ENCODE results near the gene YARS1.

The YARS1 gene

DNA sequence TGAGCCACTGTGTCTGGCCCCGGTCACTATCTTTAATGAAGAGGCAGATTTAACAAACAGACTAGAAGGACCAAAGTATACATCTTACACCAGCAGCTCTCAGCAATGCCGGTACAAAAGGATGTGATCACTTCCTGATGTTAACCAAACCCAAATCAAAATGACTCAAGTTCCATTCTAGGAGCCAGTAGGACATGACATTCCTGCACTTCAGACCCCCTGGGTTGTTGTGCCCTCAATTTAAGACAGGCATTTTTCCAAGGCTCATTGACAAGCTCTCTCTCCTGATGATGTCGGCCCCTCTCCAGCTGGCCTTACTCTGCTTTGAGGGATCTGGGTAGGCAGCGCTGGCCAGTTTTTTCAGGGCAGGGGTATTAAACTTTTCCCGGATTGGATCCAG lies 35.1 kb downstream of the YARS1 start:
- DNase-seq = peak in 5 of 58 donors; percentile 11 to 34 (median 13)

DNA sequence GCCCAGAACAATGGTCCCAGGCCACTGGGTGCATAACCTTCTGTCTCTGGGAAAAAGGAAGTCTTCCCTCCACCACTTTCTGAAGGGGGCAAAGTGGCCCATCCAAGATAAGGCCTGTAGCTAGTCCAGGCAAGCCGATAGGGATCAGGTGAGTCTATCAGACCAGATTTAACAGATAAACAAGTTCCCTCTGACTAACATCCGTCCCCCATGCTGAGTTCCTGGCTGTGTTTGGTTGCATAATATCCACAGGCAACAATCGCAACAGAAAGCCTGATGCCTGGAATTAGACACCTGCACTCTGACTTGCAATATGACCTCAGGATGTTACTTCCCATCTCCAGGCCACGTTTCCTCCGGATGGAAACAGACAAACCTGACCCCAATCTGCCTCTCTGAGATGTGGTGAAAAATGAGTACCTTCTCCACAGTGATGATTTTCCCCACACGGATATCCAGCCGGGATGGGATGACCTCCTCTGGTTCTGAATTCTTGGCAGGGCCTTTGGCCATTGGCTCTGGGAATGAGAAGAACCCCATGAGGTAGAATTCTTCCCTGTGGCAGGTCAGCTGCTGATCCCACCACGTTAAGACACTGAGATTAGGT lies 36.4 kb downstream of the YARS1 start:
- DNase-seq = no peak

DNA sequence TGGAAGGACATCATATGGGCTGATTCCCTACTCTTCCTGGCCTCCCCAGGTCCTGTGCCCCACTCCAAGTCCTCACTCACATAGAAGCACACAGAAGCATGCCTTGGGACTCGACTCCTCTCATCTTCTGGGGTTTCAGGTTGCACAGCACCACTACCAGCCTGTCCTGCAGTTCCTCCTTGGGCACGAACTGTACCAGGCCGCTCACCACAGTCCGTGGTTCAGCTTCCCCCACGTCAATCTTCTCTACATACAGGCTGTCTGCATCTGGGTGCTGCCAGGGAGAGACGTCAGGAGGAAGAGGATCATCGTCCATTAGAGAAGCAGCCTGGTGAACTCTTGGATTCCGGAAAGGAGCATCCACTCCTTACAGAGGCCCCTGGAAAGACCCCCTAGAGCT lies 37.2 kb downstream of the YARS1 start:
- no peak for DNase-seq

GRCh38 chr1:32779242-32779641 lies 37.9 kb downstream of the YARS1 start:
- DNase-seq = no peak

DNA sequence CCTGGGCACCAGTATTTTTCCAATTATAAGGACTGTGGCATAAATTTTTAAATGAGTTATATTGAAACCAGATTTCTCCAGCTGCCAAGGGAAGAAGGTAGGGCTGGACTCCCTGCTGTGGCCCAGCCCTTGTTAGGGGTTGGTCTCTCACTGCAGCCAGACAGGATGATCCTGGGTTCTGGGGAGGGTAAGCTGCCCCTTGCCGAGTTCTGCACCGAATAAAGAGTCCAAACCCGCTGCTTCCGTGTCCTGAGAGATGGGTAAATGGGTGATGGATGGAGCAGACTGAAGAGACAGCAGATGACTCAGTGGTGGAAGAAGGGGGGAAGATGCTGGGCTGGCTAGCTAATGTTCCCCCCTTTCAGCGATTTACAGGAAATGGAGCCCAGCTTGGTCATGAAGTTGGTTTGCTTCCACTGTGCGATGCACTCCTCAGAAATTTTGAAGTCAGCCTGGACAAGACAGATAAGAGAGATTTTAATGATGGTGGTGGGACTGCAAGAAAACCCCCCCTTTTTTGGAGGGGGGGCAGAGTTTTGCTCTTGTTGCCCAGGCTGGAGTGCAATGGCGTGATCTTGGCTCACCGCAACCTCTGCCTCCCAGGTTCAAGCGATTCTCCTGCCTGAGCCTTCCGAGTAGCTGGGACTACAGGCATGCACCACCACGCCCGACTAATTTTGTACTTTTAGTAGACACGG lies 41.4 kb downstream of the YARS1 start:
- no peak for DNase-seq

- DNase-seq = no peak
Measured at GRCh38 chr1:32774950-32775634, 42.1 kb downstream of the YARS1 start.

- DNase-seq = no peak
Measured at GRCh38 chr1:32774464-32774808, 42.7 kb downstream of the YARS1 start.

- DNase-seq = no peak
Measured at GRCh38 chr1:32773764-32774463, 43.2 kb downstream of the YARS1 start.

GRCh38 chr1:32773018-32773763 lies 44.0 kb downstream of the YARS1 start:
- DNase-seq = peak in 54 of 58 donors; percentile 10 to 82 (median 46)

DNA sequence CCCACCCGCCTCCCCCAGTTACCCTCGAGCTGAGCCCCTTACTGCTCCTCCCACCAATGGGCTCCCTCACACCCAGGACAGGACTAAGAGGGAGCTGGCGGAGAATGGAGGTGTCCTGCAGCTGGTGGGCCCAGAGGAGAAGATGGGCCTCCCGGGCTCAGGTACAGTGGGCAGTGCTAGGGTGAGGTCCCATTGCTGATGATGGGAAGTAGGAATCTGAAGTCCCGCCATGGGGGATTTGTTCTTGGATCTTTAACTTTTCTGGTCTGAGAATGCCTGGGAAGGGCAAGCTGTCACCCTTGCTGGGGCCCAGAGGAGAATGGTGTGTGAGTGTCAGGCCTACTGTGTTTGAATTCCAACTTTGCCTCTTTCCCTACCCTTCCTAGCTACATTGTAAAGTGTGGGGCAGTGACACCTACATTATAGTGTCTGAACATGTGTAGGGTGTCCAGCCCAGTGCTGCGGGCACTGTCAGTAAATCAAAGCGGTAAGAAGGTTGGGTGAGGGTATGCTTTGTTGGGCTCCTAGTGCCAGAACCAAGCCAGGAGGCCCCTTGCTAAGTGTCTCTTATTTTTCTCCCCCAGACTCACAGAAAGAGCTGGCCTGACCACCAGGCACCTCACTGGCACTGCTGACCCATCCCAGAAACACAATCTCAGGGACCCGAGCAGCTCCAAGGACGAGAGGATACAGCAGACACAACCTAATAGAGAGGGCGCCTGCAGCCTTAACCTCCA lies 44.7 kb downstream of the YARS1 start:
- no peak for DNase-seq

GRCh38 chr1:32771561-32772280 lies 45.4 kb downstream of the YARS1 start:
- DNase-seq = no peak

GRCh38 chr1:32770741-32771548 lies 46.2 kb downstream of the YARS1 start:
- DNase-seq = no peak

- DNase-seq = no peak
Measured at GRCh38 chr1:32770221-32770731, 46.9 kb downstream of the YARS1 start.

- DNase-seq = no peak
Measured at GRCh38 chr1:32769524-32770220, 47.5 kb downstream of the YARS1 start.

- DNase-seq = no peak
Measured at GRCh38 chr1:32768110-32768850, 48.9 kb downstream of the YARS1 start.

- no peak for DNase-seq
Measured at GRCh38 chr1:32767641-32768040, 49.5 kb downstream of the YARS1 start.

- no peak for DNase-seq
Measured at GRCh38 chr1:32767156-32767555, 50.0 kb downstream of the YARS1 start.
